BE2C (cell line): ENCODE data around the gene BAHCC1.

Source experiments
- DNase-seq: peaks from one replicate; pipeline ENCODE4 v3.0.0-alpha.2; 2020
- H3K27me3 ChIP-seq: fragments of 250-450 bp; sonication (Bioruptor Pico); 2 replicates; pipeline ENCODE4 v1.5.1; 2020; ENCODE audit warnings: mild to moderate bottlenecking
- H3K36me3 ChIP-seq: fragments of 250-450 bp; sonication (Bioruptor Pico); 2 replicates; pipeline ENCODE4 v1.5.1; 2020; ENCODE audit warnings: mild to moderate bottlenecking
- H3K4me1 ChIP-seq: fragments of 250-450 bp; sonication (Bioruptor Pico); 2 replicates; pipeline ENCODE4 v1.5.1; 2020
- H3K4me3 ChIP-seq: 2 replicates; pipeline ENCODE4 v1.5.1; 2011; ENCODE audit warnings: low read depth, low read length
- H3K9me3 ChIP-seq: fragments of 250-450 bp; sonication (Bioruptor Pico); 2 replicates; pipeline ENCODE4 v1.5.1; 2020
- TF ChIP-seq, protein P1 (sequence below): IDR thresholded peaks from 2 replicates; pipeline ENCODE4 v1.5.1; 2012; ENCODE audit warnings: mild to moderate bottlenecking, low read depth, low read length

BAHCC1 gene

DNA sequence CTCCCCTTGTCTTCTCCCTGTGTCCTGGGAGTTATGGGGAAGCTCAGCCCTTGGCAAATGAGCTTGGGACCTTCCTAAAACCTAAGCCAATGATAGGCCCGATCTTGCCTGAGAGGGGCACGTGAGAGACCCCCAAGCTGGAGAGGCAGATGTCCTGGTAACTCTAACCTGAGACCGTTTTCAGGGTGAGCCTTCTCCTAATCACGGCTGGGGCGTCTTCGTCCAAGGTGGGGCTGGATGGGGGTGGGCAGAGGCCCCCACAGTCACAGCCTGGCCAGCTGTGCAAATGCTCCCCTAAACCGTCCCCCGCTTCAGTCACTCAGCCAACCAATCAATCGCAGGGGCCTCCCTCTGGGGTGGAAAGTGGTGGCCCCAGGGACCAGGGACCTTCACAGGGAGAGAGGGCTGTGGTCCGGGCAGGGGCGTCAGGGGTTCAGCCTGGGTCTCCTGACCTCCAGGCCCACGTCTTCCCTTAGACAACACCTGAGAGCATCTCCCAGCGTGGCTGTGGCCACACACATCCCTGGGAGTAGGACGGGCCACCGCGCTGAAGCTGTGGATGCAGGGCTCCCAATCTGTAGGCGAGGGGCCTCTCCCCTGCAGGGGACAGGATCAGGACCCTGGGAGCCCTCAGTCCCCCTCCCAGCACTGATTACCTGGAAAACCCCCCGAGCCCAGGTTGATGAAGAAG is 86.7 kb downstream of the BAHCC1 start:
- no peak for DNase-seq
- no peaks in the 10 kb centered on the region for H3K36me3 ChIP-seq
- peaks cover 7% of the 10 kb centered on the region for H3K4me1 ChIP-seq
- no peaks in the 10 kb centered on the region for H3K9me3 ChIP-seq
- H3K4me3 ChIP-seq: no peak overlapping the region
- no peaks in the 10 kb centered on the region for H3K27me3 ChIP-seq
- TF ChIP-seq, protein P1, sequence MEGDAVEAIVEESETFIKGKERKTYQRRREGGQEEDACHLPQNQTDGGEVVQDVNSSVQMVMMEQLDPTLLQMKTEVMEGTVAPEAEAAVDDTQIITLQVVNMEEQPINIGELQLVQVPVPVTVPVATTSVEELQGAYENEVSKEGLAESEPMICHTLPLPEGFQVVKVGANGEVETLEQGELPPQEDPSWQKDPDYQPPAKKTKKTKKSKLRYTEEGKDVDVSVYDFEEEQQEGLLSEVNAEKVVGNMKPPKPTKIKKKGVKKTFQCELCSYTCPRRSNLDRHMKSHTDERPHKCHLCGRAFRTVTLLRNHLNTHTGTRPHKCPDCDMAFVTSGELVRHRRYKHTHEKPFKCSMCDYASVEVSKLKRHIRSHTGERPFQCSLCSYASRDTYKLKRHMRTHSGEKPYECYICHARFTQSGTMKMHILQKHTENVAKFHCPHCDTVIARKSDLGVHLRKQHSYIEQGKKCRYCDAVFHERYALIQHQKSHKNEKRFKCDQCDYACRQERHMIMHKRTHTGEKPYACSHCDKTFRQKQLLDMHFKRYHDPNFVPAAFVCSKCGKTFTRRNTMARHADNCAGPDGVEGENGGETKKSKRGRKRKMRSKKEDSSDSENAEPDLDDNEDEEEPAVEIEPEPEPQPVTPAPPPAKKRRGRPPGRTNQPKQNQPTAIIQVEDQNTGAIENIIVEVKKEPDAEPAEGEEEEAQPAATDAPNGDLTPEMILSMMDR: no peak

DNA sequence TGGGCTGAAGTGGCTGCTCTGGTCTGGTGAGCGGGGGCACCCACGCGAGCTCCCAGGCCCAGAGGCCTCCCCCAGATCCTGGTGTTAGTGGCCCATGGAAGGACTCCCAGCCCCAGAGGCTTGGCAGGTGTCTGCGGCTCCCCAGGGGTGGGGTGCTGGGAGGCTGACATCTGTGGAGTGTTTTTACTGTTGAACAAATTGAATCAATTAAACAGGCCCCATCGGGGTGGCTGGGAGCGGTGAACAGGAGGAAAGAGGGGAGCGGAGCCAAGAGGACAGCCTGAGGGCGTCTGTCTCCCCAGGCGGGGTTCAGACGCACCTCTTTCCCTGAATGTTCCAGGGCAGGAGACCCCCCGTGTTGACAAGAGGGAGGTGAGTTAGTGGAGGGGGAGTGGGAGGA is 87.4 kb downstream of the BAHCC1 start:
- no peaks in the 10 kb centered on the region for H3K9me3 ChIP-seq

DNA sequence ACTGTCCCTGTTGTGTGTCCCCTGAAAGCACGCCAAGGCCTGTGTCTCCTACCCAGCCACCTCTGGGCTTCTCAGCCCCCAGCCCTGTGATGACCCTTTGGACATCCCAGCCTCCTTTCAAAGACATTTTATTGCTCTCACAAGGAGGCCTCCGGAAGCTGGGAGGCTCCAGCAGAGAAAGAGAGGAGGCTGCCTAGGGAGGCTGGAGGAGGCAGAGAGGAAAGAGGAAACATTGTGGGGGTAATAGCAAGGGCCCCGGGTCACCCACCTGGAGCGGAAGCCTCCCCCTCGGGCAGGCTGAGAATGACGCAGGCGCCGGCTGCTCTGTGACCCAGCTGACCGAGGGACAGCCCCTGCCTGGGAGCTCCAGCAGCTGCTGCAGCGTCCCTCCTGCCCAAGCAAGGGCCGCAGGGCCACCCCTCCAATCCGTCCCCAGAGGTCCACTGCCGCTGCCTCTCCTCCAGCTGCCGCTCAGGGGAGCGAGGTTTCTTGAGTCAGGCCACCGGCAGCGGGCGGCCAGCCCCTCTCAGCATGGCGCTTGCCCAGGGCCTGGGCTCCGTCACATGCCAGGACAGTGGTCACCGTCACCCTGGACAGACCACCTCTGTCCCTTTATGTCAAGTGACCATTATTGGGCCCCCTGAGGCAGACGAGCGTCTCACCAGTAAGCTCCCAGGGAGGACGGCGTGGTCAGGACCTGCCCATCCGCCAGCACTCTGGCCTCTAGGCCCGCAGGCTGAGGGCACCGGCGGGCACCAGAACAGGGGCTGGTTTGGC is 88.0 kb downstream of the BAHCC1 start:
- Histone ChIP-seq H3K9me3 (no peaks in the 10 kb centered on the region), H3K36me3 (no peaks in the 10 kb centered on the region), H3K4me3 (no peak overlapping the region), H3K27me3 (no peaks in the 10 kb centered on the region), H3K4me1 (peaks cover 7% of the 10 kb centered on the region)
- DNase-seq: no peak
- TF ChIP-seq, protein P1: no peak

More for the DNA sequence above, 87.4 kb downstream of the BAHCC1 start:
- Histone ChIP-seq H3K36me3 (no peaks in the 10 kb centered on the region), H3K4me1 (peaks cover 7% of the 10 kb centered on the region), H3K27me3 (no peaks in the 10 kb centered on the region), H3K4me3 (no peak overlapping the region)
- no peak for DNase-seq
- TF ChIP-seq, protein P1: no peak

DNA sequence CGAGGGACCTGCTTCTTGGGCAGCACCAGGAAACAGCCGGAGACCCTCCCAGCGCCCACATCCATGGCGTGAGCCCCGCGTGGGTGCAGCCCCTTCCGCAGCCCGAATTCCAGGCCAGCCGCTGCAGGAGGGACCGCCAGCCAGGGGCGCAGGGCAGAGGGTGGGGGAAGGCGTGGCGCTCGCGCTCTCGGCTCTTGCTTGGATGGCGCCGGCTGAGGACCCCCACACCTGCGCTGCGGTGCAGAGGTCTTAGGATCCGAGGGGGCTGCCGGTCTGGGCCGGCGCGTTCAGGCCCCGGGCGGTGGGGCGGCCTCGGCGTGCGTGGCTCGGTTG is 88.6 kb downstream of the BAHCC1 start:
- Histone ChIP-seq H3K9me3 (no peaks in the 10 kb centered on the region), H3K27me3 (no peaks in the 10 kb centered on the region), H3K36me3 (no peaks in the 10 kb centered on the region), H3K4me3 (peak overlapping the region; percentile 31), H3K4me1 (peaks cover 7% of the 10 kb centered on the region)
- TF ChIP-seq, protein P1: no peak
- DNase-seq: no peak

DNA sequence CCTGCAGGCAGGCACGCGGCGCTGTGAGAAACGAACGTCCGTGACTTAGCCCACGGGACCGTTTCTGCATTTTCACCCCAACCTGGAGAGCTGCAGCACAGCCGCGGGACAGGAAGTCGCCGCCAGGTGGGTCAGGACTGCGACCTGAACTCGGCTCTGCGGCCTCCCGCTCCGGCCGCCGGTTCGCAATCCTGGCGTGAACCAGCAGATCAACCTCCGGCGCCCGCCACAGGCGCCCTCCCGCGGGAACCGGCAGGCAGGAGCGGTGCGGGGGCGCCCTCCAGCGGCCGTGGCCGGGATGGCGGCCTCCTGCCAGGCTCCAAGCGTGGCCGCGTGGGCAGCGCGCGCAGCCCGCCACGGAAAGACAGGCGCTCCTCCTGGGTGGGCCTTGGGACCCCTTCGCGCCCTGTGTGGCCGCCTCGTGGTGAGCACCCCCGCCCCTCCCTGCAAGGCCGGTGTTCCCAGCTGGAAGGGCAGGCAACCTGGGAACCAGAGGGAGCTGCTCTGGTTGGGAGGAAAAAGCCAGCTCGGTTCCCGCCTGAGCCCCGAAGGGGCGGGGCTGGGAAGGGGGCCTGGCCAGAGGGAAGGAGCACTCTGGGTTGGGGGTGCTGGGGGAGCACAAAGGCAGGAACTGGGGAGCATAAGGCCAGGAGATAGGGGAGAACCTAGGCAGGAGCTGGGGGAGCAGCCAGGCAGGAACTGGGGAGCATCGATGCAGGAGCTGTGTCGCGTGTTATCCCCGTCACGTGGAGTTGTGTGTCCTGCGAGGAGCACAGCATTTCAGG is 89.1 kb downstream of the BAHCC1 start:
- TF ChIP-seq, protein P1: peak; percentile 70
- peak; percentile 92 for DNase-seq
- H3K27me3 ChIP-seq: no peaks in the 10 kb centered on the region
- no peaks in the 10 kb centered on the region for H3K36me3 ChIP-seq
- H3K4me1 ChIP-seq: peaks cover 7% of the 10 kb centered on the region
- H3K4me3 ChIP-seq: peak overlapping the region; percentile 45
- H3K9me3 ChIP-seq: no peaks in the 10 kb centered on the region
